Calu3 (cell line): Measurements from ENCODE around the gene IFT81. TPM values are rescaled to one million over a fixed set of nuclear protein-coding genes. Genes with fewer than 3 reads are reported as not detected.

ENCODE experiments used
- BruUV-seq: library from RNA; stranded (reverse); fragments of 400-500 nt; replicated peaks from 2 replicates; lab custom pipeline; 2021; lab: Mats Ljungman, UMichigan
- CTCF ChIA-PET: fragments of 300-600 bp; sonication (Branson Sonifier 250); formaldehyde crosslinking; loops from one replicate; lab custom pipeline; 2022; ENCODE audit warnings: antibody characterized with exemption; lab: Charles Lee
- DNase-seq: peaks from one replicate; pipeline ENCODE4 v3.0.0; 2022
- H3K27ac Mint-ChIP-seq: one replicate; pipeline ENCODE4 v1.8.0; 2022; ENCODE audit warnings: mixed read lengths; ENCODE audit not compliant: unreplicated experiment
- H3K27me3 Mint-ChIP-seq: one replicate; pipeline ENCODE4 v1.8.0; 2022; ENCODE audit warnings: mixed read lengths; ENCODE audit not compliant: unreplicated experiment
- H3K36me3 Mint-ChIP-seq: one replicate; pipeline ENCODE4 v1.8.0; 2022; ENCODE audit warnings: mild to moderate bottlenecking, moderate library complexity, mixed read lengths; ENCODE audit not compliant: insufficient read depth, unreplicated experiment
- H3K4me1 Mint-ChIP-seq: one replicate; pipeline ENCODE4 v1.8.0; 2022; ENCODE audit warnings: mild to moderate bottlenecking, low read depth, mixed read lengths; ENCODE audit not compliant: unreplicated experiment
- H3K4me3 Mint-ChIP-seq: one replicate; pipeline ENCODE4 v1.8.0; 2022; ENCODE audit warnings: mild to moderate bottlenecking, low read depth, moderate library complexity, mixed read lengths; ENCODE audit not compliant: unreplicated experiment
- H3K9me3 Mint-ChIP-seq: one replicate; pipeline ENCODE4 v1.8.0; 2022; ENCODE audit warnings: low read depth, mixed read lengths; ENCODE audit not compliant: unreplicated experiment
- CTCF ChIP-seq: fragments of 200-600 bp; IDR thresholded peaks from one replicate; pipeline ENCODE4 v1.8.0; 2022; ENCODE audit warnings: antibody characterized with exemption; ENCODE audit not compliant: unreplicated experiment
- intact Hi-C: fragments of 100-400 bp; cut with micrococcal nuclease; formaldehyde crosslinking; loops from one replicate; pipeline ENCODE4 v1.10.0; 2022; ENCODE audit not compliant: unreplicated experiment
- total RNA-seq: library from RNA; stranded (reverse); gene quantifications from 2 replicates; pipeline ENCODE4 v1.2.3, GENCODE V29; 2022

Gene IFT81
- total RNA-seq, 1 experiment from 2014 or later = 16.4 TPM

DNA sequence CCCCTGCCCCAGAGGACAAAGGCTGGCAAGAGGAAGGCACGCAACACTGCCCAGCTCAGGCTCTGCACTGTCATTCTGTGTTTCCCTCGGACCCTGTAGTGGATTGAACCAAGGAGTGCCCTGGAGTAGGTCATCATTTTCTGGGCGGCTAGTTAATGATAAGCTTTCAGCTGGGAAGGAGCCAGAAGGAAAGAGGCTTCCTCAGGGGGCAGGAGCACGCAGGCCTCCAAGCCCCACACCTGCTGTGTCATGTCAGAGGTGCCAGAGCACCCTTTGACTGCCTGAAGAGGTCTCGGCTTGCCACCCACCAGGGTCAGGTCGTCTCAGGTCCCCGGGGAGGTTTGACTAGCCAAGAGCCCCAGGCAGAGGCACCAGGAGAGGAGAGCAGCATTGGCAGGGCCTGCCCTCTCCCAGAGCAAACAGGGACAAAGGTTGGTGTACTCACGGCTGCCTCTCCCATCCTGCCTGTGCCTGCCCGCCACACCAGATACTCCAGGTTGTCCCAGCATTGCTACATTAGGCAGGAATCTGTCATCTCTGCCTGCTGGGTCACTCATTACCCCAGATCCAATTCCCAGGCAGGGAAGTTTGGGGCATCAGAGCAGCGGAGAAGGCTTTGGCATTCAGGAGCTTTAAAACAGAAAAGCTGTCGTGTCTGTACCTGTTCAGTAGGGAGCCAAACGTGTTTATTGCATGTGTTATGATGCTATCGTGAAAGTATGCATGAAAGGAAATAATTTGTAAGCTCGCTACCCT is 123.4 kb downstream of the IFT81 start:
- Mint-ChIP-seq H3K4me1 (peaks cover 55% of the 10 kb centered on the region), H3K27me3 (no peaks in the 10 kb centered on the region), H3K4me3 (peak overlapping the region; percentile 62), H3K27ac (peak overlapping the region; percentile 95), H3K36me3 (peaks cover 18% of the 10 kb centered on the region), H3K9me3 (no peaks in the 10 kb centered on the region)
- CTCF ChIA-PET = interaction anchor here (0.6 to 1.7 kb wide), 9 partner anchors 14 to 287 kb away, joined by 3 to 9 read pairs (median 4); partner anchors contain the start of gene ATP2A2
- TSS peak; percentile 77 for BruUV-seq
- intact Hi-C loops = loop anchor here (1.0 to 2.0 kb wide), 4 partner anchors 33 to 98 kb away; partner anchors contain the start of gene ATP2A2
- DNase-seq = peak; percentile 82
- TF ChIP-seq CTCF = no peak

GRCh38 chr12:110248096-110248447 is 123.9 kb downstream of the IFT81 start:
- DNase-seq = peak; percentile 54
- no peaks in the 10 kb centered on the region for H3K9me3 Mint-ChIP-seq
- no peaks in the 10 kb centered on the region for H3K27me3 Mint-ChIP-seq
- peak overlapping the region; percentile 62 for H3K4me3 Mint-ChIP-seq
- peaks cover 18% of the 10 kb centered on the region for H3K36me3 Mint-ChIP-seq
- peak overlapping the region; percentile 95 for H3K27ac Mint-ChIP-seq
- CTCF ChIA-PET = interaction anchor here (0.9 to 1.7 kb wide), 8 partner anchors 15 to 36 kb away, joined by 3 to 9 read pairs (median 4); partner anchors contain the start of gene ATP2A2
- no peak for TF ChIP-seq CTCF
- intact Hi-C loops = loop anchor here (2.0 kb wide), 1 partner anchor 33 kb away; the partner anchor contains the start of gene ATP2A2
- no TSS peak for BruUV-seq
- H3K4me1 Mint-ChIP-seq = peaks cover 55% of the 10 kb centered on the region

DNA sequence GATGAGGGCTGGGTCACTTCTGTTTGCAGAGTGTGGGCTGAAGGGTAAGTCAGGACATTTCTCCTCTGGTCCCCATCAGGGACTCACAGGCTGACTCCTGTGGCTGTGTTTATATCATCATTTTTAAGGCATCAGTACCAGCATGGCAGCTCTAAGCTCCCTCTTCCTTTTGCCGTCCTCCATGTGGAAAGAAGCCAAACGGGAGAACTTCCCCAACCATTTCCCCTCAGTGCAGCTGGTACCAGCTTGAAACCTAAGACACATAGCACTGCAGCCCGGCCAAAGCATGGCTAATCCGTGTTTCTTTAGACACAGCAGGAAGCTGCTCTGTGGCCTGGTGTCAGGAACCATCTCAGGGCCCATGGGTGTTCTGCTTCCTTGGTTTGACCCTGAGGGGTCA is 124.9 kb downstream of the IFT81 start:
- intact Hi-C loops = loop anchor here (2.0 kb wide), 1 partner anchor 32 kb away; the partner anchor contains the start of gene ATP2A2
- no peaks in the 10 kb centered on the region for H3K9me3 Mint-ChIP-seq
- DNase-seq = no peak
- peak overlapping the region; percentile 62 for H3K4me3 Mint-ChIP-seq
- CTCF ChIA-PET = no interaction called here
- H3K27me3 Mint-ChIP-seq = no peaks in the 10 kb centered on the region
- TF ChIP-seq CTCF = no peak
- peaks cover 55% of the 10 kb centered on the region for H3K4me1 Mint-ChIP-seq
- peak overlapping the region; percentile 95 for H3K27ac Mint-ChIP-seq
- no TSS peak for BruUV-seq
- H3K36me3 Mint-ChIP-seq = peaks cover 18% of the 10 kb centered on the region

DNA sequence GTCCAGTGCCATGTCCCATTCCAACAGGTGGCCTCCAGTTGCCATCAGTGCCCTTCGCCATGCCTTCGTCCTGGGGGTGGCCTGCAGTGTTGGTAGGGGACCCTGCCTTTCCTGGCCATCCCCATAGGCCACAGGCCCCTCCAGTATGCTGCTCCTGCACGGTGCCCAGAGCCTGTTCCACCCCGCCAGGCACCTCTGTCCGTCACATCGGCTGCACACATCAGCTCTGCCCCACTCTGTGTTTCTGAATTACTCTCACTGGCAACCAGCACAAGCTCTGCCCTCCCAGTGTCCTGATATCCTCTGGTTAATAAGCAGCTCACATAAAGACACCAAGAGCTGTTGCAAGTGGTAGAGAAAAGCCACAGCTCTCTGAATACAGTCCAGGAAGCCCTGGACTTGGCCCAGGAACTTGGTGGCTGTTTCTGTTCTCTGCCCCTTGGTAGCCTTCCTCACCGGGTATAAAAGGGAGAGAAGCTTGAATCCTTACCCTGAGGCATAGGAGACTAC is 125.6 kb downstream of the IFT81 start:
- H3K27ac Mint-ChIP-seq = peak overlapping the region; percentile 95
- no peaks in the 10 kb centered on the region for H3K27me3 Mint-ChIP-seq
- no TSS peak for BruUV-seq
- intact Hi-C loops = loop anchor here (2.0 kb wide), 1 partner anchor 31 kb away; the partner anchor contains the start of gene ATP2A2
- H3K4me3 Mint-ChIP-seq = peak overlapping the region; percentile 62
- TF ChIP-seq CTCF = no peak
- no peaks in the 10 kb centered on the region for H3K9me3 Mint-ChIP-seq
- DNase-seq = peak; percentile 40
- CTCF ChIA-PET = interaction anchor here (0.6 kb wide), 1 partner anchor 14 kb away, joined by 3 read pairs; no protein-coding TSS in a partner anchor
- peaks cover 18% of the 10 kb centered on the region for H3K36me3 Mint-ChIP-seq
- peaks cover 55% of the 10 kb centered on the region for H3K4me1 Mint-ChIP-seq
